Glutamatergic neuron (in vitro differentiated cells): ENCODE results near the gene PLK5. TPM values are rescaled to one million over a fixed set of nuclear protein-coding genes. Genes with fewer than 3 reads are reported as not detected.

Experiments used
- DNase-seq: peaks from one replicate; pipeline ENCODE4 v3.0.0; 2022
- H3K27ac Mint-ChIP-seq: one replicate; pipeline ENCODE4 v1.8.0; 2020; ENCODE audit warnings: mild to moderate bottlenecking, mixed read lengths, inconsistent platforms; ENCODE audit not compliant: unreplicated experiment
- H3K27me3 Mint-ChIP-seq: one replicate; pipeline ENCODE4 v1.8.0; 2020; ENCODE audit warnings: mild to moderate bottlenecking, moderate library complexity, mixed read lengths, inconsistent platforms; ENCODE audit not compliant: unreplicated experiment
- H3K36me3 Mint-ChIP-seq: one replicate; pipeline ENCODE4 v1.8.0; 2020; ENCODE audit warnings: mild to moderate bottlenecking, mixed read lengths, inconsistent platforms; ENCODE audit not compliant: unreplicated experiment
- H3K4me1 Mint-ChIP-seq: one replicate; pipeline ENCODE4 v1.8.0; 2020; ENCODE audit warnings: mild to moderate bottlenecking, low read depth, mixed read lengths, inconsistent platforms; ENCODE audit not compliant: unreplicated experiment
- H3K4me3 Mint-ChIP-seq: one replicate; pipeline ENCODE4 v1.8.0; 2020; ENCODE audit warnings: mild to moderate bottlenecking, mixed read lengths, inconsistent platforms; ENCODE audit not compliant: unreplicated experiment
- H3K9me3 Mint-ChIP-seq: one replicate; pipeline ENCODE4 v1.8.0; 2020; ENCODE audit warnings: mild to moderate bottlenecking, moderate library complexity, mixed read lengths, inconsistent platforms; ENCODE audit not compliant: unreplicated experiment
- total RNA-seq: library from RNA; stranded (reverse); fragmentation: NEBNext Ultra II Directional; extraction: Animal tissue kit (Norgen Biotek cat#: 25700); gene quantifications from one replicate; pipeline ENCODE4 v1.2.1, GENCODE V29; 2021; ENCODE audit not compliant: unreplicated experiment
- TF ChIP-seq, protein P1 (sequence below): fragments of 200-600 bp; sonication (generic); IDR thresholded peaks from one replicate; pipeline ENCODE4 v1.5.0; 2021; ENCODE audit not compliant: partially characterized antibody, unreplicated experiment

The PLK5 gene
- total RNA-seq, 1 donor from 2014 or later, result 0.69 TPM

- Mint-ChIP-seq H3K27me3 (peaks cover 8% of the 10 kb centered on the region), H3K4me1 (peaks cover 10% of the 10 kb centered on the region), H3K4me3 (peak overlapping the region; percentile 87), H3K27ac (no peak overlapping the region), H3K36me3 (no peaks in the 10 kb centered on the region), H3K9me3 (peaks cover 5% of the 10 kb centered on the region)
- TF ChIP-seq, protein P1, sequence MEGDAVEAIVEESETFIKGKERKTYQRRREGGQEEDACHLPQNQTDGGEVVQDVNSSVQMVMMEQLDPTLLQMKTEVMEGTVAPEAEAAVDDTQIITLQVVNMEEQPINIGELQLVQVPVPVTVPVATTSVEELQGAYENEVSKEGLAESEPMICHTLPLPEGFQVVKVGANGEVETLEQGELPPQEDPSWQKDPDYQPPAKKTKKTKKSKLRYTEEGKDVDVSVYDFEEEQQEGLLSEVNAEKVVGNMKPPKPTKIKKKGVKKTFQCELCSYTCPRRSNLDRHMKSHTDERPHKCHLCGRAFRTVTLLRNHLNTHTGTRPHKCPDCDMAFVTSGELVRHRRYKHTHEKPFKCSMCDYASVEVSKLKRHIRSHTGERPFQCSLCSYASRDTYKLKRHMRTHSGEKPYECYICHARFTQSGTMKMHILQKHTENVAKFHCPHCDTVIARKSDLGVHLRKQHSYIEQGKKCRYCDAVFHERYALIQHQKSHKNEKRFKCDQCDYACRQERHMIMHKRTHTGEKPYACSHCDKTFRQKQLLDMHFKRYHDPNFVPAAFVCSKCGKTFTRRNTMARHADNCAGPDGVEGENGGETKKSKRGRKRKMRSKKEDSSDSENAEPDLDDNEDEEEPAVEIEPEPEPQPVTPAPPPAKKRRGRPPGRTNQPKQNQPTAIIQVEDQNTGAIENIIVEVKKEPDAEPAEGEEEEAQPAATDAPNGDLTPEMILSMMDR, result no peak
- DNase-seq, result no peak
Observed at GRCh38 chr19:1491849-1492170, 32.1 kb upstream of the PLK5 start.

DNA sequence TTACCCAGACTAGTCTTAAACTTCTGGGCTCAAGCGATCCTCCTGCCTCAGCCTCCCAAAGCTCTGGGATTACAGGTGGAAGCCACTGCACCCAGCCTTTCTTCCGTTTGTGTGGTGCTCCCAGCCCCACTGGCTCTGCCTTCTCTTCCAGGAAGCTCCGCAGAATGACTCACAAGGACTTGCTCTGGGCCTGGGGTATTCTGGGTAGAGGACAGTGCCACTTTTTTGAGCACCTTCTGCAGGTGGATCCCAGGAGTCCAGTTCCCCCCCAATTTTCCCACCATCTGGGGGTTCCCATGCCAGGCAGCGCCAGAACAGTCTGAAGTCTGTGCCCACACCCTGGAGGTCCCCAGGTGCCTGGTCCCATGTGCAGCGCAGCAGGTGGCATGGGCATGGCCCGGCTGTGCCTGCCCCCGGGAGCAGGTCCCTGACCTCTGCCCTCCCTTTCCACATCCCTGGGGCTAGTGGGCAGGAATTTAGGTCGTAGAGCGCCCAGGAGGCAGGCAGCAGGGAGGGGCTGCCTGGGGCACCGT is 31.3 kb upstream of the PLK5 start:
- DNase-seq, result no peak
- Mint-ChIP-seq H3K9me3 (peaks cover 6% of the 10 kb centered on the region), H3K36me3 (no peaks in the 10 kb centered on the region), H3K4me1 (peaks cover 10% of the 10 kb centered on the region), H3K4me3 (peak overlapping the region; percentile 42), H3K27me3 (peaks cover 8% of the 10 kb centered on the region), H3K27ac (no peak overlapping the region)
- TF ChIP-seq, protein P1, result no peak

DNA sequence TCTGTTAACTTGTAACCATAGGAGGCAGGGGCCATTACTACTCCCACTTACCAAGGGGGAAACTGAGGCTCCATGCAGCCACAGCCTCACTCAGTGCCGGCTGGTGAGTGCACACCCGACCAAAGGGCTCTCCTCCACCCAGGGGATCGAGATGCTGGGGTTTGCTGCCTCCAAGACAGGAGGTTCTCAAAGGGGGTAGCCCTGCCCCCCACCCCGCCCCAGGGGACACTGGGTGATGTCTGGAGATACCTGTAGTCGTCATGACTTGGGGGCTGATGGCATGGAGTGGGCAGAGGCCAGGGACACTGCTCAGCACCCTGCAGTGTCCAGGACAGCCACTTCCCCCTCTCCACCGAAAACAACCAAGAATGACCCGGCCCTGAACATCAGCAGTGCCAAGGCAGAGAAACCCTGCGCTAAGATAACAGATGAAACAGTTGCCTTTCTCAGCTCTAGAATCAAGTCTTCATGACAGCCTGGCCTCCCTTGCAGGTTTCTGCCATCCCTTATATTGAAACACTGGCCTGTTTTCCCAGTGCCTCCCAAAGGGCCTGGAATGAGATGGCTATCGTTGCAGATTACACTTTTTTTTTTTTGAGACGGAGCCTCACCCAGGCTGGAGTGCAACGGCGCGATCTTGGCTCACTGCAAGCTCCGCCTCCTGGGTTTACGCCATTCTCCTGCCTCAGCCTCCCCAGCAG is 29.6 kb upstream of the PLK5 start:
- Mint-ChIP-seq H3K27ac (no peak overlapping the region), H3K27me3 (peaks cover 5% of the 10 kb centered on the region), H3K4me3 (no peak overlapping the region), H3K36me3 (no peaks in the 10 kb centered on the region), H3K4me1 (peaks cover 10% of the 10 kb centered on the region), H3K9me3 (peaks cover 8% of the 10 kb centered on the region)
- TF ChIP-seq, protein P1, result no peak
- DNase-seq, result no peak

- TF ChIP-seq, protein P1, result no peak
- H3K36me3 Mint-ChIP-seq, result no peaks in the 10 kb centered on the region
- peaks cover 8% of the 10 kb centered on the region for H3K9me3 Mint-ChIP-seq
- peaks cover 8% of the 10 kb centered on the region for H3K27me3 Mint-ChIP-seq
- peaks cover 10% of the 10 kb centered on the region for H3K4me1 Mint-ChIP-seq
- no peak overlapping the region for H3K27ac Mint-ChIP-seq
- DNase-seq, result no peak
- H3K4me3 Mint-ChIP-seq, result no peak overlapping the region
Observed at GRCh38 chr19:1495051-1495798, 28.7 kb upstream of the PLK5 start.
